AG10803 (cell line): ENCODE results near the gene CCDC60.

ENCODE experiments used
- DNase-seq: peaks from one replicate; pipeline ENCODE4 v3.0.0; 2010; ENCODE audit warnings: low read depth
- H3K4me3 ChIP-seq: 2 replicates; pipeline ENCODE4 v1.5.1; 2011; ENCODE audit warnings: mild to moderate bottlenecking, low read length, control low read depth
- TF ChIP-seq, protein P1 (sequence below): conservative IDR thresholded peaks from 2 replicates; pipeline ENCODE4 v1.5.1; 2011; ENCODE audit warnings: mild to moderate bottlenecking, low read length, control low read depth, inconsistent platforms

CCDC60 gene

DNA sequence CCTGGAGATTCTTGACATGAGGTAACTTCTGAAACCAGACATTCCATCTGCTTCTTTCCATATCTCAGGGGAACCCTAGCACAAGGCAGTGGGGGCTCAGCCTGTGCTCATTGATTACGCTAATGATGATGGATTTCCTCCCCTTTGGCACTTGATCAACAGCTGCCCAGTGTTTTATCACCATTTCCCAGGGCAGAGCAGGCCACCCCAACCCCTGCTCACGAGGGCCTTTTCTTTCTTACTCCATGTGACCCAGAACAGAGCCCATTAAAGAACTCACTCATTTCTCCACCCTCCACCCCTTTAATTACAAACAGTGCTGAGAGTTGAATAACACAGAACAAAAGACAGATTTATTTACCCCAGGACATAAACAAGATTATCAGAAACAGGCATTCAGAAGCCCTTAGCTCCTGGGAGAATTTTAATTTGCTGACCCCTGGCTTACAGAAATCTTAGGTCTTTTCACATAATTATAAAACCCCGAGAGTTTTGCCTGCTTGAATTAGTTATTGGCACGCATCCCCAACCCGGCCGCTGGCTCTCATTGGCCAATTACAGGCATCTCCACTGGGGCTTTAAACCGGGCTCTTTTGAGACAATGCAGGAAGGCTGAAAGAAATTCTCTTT is 32.0 kb upstream of the CCDC60 start:
- TF ChIP-seq, protein P1, sequence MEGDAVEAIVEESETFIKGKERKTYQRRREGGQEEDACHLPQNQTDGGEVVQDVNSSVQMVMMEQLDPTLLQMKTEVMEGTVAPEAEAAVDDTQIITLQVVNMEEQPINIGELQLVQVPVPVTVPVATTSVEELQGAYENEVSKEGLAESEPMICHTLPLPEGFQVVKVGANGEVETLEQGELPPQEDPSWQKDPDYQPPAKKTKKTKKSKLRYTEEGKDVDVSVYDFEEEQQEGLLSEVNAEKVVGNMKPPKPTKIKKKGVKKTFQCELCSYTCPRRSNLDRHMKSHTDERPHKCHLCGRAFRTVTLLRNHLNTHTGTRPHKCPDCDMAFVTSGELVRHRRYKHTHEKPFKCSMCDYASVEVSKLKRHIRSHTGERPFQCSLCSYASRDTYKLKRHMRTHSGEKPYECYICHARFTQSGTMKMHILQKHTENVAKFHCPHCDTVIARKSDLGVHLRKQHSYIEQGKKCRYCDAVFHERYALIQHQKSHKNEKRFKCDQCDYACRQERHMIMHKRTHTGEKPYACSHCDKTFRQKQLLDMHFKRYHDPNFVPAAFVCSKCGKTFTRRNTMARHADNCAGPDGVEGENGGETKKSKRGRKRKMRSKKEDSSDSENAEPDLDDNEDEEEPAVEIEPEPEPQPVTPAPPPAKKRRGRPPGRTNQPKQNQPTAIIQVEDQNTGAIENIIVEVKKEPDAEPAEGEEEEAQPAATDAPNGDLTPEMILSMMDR: no peak
- no peak overlapping the region for H3K4me3 ChIP-seq
- DNase-seq: no peak

- H3K4me3 ChIP-seq: no peak overlapping the region
Measured at GRCh38 chr12:119306593-119306992, 27.9 kb upstream of the CCDC60 start.

GRCh38 chr12:119307747-119308146 is 26.8 kb upstream of the CCDC60 start:
- no peak for DNase-seq
- no peak overlapping the region for H3K4me3 ChIP-seq
- TF ChIP-seq, protein P1: no peak

More at GRCh38 chr12:119306593-119306992, 27.9 kb upstream of the CCDC60 start:
- TF ChIP-seq, protein P1: no peak
- DNase-seq: no peak

- DNase-seq: no peak
- no peak overlapping the region for H3K4me3 ChIP-seq
- TF ChIP-seq, protein P1: no peak
Measured at GRCh38 chr12:119308708-119309456, 25.6 kb upstream of the CCDC60 start.

DNA sequence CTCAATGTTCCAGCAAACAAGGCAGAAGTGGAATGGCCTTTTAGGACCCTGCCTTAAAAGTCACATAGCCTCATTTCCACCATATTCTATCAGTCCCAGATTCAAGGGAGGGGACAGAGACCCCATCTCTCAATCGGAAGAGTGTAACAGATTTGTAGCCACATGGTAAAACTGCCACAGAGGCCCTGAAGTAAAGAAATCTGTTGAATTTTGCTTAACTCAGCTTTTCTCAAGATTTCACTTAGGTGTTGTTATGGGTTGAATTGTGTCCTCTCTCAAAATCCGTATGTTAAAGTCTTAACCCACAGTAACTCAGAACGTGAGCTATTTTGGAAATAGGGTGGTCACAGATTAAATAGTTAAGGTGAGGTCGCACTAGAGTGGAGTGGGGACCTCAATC is 22.7 kb upstream of the CCDC60 start:
- H3K4me3 ChIP-seq: no peak overlapping the region
- TF ChIP-seq, protein P1: no peak
- DNase-seq: no peak

DNA sequence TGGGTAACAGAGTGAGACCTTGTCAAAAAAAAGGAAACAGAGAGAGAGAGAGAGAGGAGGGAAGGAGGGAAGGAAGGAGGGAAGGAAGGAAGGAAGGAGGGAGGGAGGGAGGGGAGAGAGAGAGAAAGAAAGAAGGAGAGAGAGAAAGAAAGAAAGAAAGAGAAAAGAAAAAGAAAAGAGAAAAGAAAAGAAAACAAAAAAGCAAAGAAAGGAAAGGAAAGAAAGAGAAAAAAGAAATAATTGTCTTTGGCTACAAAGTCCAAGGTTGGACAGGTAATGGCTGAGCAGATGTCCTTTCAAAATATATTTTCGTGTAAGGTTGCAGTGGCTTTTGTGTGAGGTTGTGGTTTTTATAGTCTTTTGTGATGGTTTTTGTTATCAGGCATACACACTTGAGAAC is 21.6 kb upstream of the CCDC60 start:
- TF ChIP-seq, protein P1: no peak
- no peak for DNase-seq
- no peak overlapping the region for H3K4me3 ChIP-seq

DNA sequence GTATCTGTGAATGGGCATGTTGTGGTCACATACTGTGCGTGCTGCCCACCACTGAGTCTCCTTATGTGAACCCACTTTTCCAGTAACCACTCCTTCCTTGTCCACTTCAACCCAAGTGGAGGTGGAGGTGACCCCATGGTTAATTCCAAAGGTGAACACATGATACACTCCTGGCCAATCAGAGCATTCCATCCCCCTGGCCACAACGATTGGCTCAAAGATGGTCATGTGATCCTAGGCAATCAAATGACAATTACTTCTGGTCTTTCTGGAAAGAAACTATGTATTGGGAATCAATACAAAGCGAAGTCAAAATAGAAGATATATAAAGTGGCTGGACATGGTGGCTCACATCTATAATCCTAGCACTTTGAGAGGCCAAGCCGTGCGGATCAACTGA is 20.2 kb upstream of the CCDC60 start:
- TF ChIP-seq, protein P1: no peak
- no peak for DNase-seq
- no peak overlapping the region for H3K4me3 ChIP-seq
